Left renal cortex interstitium (tissue), 4 donors: Measurements from ENCODE around the gene UTF1. TPM values are rescaled to one million over a fixed set of nuclear protein-coding genes. Genes with fewer than 3 reads are reported as not detected.

ENCODE experiments used
- DNase-seq, 4 donors: peaks; one replicate each; pipeline ENCODE4 v3.0.0-alpha.2; 2013; ENCODE audit warnings: low read depth in 4 of 4, low spot score in 2 of 4, missing footprints in 1 of 4
- polyA plus RNA-seq, 4 donors: library from polyadenylated mRNA; unstranded; fragments of 120-200 nt; gene quantifications; one replicate each; pipeline ENCODE4 v1.2.1, GENCODE V29; 2013; ENCODE audit not compliant: insufficient read length in 4 of 4

The UTF1 gene
- polyA plus RNA-seq: under 1 TPM in 1 of 4 donors, not detected in 3; 0.09 TPM

- DNase-seq: no peak
Observed at GRCh38 chr10:133230044-133230361, at the start of gene UTF1. TSS of gene UTF1 (plus strand) at chr10:133230217. CDS start at chr10:133230289, 72 bp downstream.

- no peak for DNase-seq
Observed at GRCh38 chr10:133180965-133181639, 48.9 kb upstream of the UTF1 start.

- DNase-seq: no peak
Observed at GRCh38 chr10:133182190-133182589, 47.8 kb upstream of the UTF1 start.

GRCh38 chr10:133182791-133183645 is 47.0 kb upstream of the UTF1 start:
- no peak for DNase-seq

GRCh38 chr10:133183646-133184378 is 46.2 kb upstream of the UTF1 start:
- DNase-seq: no peak

- DNase-seq: no peak
Observed at GRCh38 chr10:133184591-133185244, 45.3 kb upstream of the UTF1 start.

- no peak for DNase-seq
Observed at GRCh38 chr10:133185421-133185820, 44.6 kb upstream of the UTF1 start.

- no peak for DNase-seq
Observed at GRCh38 chr10:133185916-133186315, 44.1 kb upstream of the UTF1 start.

GRCh38 chr10:133186416-133187090 is 43.5 kb upstream of the UTF1 start:
- no peak for DNase-seq

- no peak for DNase-seq
Observed at GRCh38 chr10:133187091-133187905, 42.7 kb upstream of the UTF1 start.

- no peak for DNase-seq
Observed at GRCh38 chr10:133187906-133188681, 41.9 kb upstream of the UTF1 start.

GRCh38 chr10:133189256-133189655 is 40.8 kb upstream of the UTF1 start:
- DNase-seq: no peak

- DNase-seq: no peak
Observed at GRCh38 chr10:133189726-133190125, 40.3 kb upstream of the UTF1 start.

GRCh38 chr10:133190225-133190624 is 39.8 kb upstream of the UTF1 start:
- DNase-seq: no peak

- no peak for DNase-seq
Observed at GRCh38 chr10:133191651-133192050, 38.4 kb upstream of the UTF1 start.

- no peak for DNase-seq
Observed at GRCh38 chr10:133194151-133194550, 35.9 kb upstream of the UTF1 start.

GRCh38 chr10:133195096-133195495 is 34.9 kb upstream of the UTF1 start:
- DNase-seq: no peak

GRCh38 chr10:133195611-133196010 is 34.4 kb upstream of the UTF1 start:
- DNase-seq: no peak
